GM23248 (cell line): ENCODE data around the gene CLK3.

Experiments used
- EZH2 ChIP-seq: fragments of 200-600 bp; sonication (generic); IDR thresholded peaks from 2 replicates; pipeline ENCODE4 v1.6.1; 2018; ENCODE audit warnings: antibody characterized with exemption, mild to moderate bottlenecking; ENCODE audit not compliant: insufficient read depth, poor library complexity, severe bottlenecking
- EZH2phosphoT487 ChIP-seq: fragments of 200-600 bp; sonication (generic); IDR thresholded peaks from 2 replicates; pipeline ENCODE4 v1.6.1; 2018; ENCODE audit warnings: antibody characterized with exemption, moderate library complexity, mild to moderate bottlenecking, low read depth; ENCODE audit not compliant: insufficient read depth

DNA sequence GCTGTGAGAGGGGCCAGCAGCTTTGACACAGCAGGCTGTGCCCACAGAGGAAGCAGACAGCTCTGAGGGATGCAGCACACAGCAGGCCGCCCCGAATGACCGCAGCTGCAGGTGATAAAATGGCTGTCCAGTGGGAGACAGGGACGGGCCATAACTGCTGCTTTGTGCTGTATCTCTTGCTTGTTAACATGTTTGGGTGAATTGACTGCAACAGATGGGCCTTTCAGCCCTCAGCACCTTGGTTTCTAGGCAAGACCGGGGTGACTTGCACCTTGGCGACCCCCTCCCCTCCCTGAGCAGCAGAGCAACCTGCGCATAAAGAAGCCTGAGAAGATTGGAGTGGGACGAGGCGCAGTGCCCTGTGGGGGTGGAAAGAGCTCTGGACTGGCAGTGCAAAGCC is 36.6 kb upstream of the CLK3 start:
- TF ChIP-seq EZH2 (no peak), EZH2phosphoT487 (no peak)
